ENCODE measurements around the gene HCN3.
A peak's percentile ranks its signal among the peaks of the same experiment; 100 is the strongest.
"Not testable (repeated sequence)": the region's sequence is repeated elsewhere in the genome, so short reads cannot be mapped to it uniquely, and the experiment has no call there.

Gene HCN3

DNA sequence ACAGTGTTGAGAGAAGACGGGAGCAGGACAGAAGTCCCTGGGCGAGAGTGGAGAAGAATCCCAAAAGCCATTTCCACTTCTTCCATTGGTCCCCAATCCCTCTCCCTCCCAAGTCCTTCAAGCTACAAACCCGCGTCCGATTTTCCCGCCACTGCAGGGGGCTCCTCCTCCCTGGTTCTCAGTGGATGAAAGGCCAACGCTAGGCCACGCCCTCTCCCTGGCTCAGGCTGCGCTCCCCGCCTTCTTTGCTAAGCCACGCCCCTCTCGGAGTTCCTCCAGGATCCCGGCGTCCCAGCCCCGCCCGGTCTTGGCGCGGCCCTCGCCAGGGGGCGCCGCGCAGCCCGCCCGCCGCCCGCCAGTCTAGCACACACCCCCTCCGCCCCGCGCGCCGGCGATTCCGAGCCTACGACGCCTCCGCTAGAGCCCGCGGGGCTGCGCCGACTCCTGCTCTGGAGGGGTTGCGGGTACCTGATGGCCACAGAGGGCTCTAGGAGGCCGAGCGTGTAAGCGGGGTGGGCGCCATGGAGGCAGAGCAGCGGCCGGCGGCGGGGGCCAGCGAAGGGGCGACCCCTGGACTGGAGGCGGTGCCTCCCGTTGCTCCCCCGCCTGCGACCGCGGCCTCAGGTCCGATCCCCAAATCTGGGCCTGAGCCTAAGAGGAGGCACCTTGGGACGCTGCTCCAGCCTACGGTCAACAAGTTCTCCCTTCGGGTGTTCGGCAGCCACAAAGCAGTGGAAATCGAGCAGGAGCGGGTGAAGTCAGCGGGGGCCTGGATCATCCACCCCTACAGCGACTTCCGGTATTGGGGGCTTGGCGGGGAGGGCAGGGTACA lies at the start of gene HCN3:
Gene HCN3, plus strand, starts transcription at position 394 of the 832 bp plus-strand sequence. Its CDS starts 128 bp downstream, at position 522.
- peak; percentile 97 for DNase-seq (ENCODE audit: low spot score)

DNA sequence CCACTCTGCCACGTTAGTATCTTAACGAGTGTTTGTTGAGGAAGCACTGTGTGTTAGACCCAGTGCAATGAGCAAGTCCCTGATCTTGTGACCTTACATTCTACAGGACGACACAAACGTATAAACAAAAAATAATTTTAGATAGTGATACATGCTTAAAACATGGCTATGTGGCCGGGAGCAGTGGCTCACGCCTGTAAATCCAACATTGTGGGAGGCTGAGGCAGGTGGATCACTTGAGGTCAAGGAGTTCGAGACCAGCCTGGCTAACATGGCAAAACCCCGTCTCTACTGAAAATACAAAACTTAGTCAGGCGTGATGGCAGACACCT lies 49.2 kb upstream of the HCN3 start:
- DNase-seq (ENCODE audit: low spot score): no peak

DNA sequence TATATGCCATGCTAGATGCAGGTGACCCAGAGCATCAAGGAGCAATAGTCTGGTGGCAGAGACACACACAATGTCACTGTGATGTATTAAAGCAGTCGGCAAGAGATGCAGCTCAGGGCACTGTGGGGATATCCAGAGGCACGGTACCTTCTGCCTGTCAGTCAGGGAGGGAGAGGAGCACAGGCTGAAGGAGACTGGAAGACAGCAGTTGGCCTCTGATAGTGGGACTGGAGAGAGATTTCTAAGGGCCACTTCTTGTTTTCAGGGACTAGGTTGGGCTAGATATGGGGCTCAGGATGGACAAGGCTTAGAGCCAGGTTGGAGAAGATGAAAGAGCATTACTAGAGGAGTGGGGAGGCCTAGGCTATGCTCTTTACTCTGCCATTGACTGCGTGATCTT lies 46.0 kb upstream of the HCN3 start:
- DNase-seq (ENCODE audit: low spot score): not testable (repeated sequence)

GRCh38 chr1:155232001-155232978 lies 45.0 kb upstream of the HCN3 start:
- DNase-seq (ENCODE audit: low spot score): not testable (repeated sequence)

GRCh38 chr1:155233502-155233901 lies 43.8 kb upstream of the HCN3 start:
- DNase-seq (ENCODE audit: low spot score): not testable (repeated sequence)

- not testable (repeated sequence) for DNase-seq (ENCODE audit: low spot score)
Observed at GRCh38 chr1:155235375-155235774, 41.9 kb upstream of the HCN3 start.

DNA sequence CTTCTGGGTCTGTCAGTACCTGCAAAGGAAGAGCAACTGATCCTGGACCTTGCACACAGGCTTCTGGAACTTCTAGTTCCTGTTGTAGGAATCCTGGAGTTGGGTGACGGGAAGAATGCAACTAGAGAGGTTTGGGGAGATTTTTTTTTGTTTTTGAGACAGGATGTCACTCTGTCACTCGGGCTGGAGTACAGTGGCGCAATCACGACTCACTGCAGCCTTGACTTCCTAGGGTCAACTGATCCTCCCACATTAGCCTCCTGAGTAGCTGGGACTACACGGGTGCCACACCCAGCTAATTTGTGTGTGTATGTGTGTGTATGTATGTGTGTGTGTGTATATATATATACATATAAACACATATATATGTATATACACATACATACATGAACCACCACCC lies 40.8 kb upstream of the HCN3 start:
- DNase-seq (ENCODE audit: low spot score): no peak

DNA sequence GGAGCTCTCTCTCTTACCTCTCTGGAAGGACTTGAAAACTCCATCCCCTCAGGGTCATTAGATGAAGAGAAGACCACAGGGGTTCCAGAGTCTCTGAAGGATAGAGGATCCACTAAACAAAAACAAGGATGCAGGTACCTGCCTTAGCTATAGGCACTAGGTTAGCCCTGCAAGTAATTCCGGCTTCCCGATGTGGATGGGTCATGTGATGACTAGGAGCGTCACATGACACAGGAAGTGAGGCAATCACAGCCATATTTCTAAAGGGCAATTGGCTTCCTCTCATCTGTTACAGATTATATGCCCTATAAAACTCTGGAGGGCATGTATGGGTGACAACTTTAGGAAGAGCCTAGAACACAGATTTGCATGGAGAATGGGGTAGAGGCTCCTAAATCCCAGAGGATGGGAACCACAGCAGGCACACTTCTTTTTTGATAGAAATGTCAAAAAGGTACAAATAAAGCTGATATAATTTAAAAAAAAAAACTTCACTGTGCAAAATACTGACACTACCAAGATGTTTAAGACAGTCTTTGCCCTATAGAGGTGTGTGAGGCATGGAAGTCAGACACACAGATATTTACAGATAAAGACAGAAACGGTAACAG lies 36.1 kb upstream of the HCN3 start:
- DNase-seq (ENCODE audit: low spot score): peak; percentile 88

DNA sequence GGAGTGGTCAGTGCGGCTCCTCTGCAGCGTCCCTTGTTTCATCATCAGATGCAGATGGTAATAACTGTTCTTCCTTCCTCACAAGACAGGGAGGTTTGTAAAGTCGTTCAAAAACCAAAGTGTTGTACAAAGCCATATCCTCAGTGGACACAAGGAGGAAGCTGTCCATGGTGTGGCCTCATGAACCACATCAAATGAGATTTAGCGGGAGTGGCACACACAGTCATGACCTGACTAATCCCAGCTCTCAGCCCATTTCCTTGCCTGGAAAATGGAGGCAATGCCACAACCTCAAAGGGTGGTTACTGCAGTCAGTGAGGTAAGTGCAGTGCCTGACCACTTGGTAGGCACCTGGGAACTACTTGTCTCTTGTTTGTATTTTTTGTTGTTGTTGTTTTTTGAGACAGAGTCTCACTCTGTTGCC lies 35.4 kb upstream of the HCN3 start:
- DNase-seq (ENCODE audit: low spot score): no peak

DNA sequence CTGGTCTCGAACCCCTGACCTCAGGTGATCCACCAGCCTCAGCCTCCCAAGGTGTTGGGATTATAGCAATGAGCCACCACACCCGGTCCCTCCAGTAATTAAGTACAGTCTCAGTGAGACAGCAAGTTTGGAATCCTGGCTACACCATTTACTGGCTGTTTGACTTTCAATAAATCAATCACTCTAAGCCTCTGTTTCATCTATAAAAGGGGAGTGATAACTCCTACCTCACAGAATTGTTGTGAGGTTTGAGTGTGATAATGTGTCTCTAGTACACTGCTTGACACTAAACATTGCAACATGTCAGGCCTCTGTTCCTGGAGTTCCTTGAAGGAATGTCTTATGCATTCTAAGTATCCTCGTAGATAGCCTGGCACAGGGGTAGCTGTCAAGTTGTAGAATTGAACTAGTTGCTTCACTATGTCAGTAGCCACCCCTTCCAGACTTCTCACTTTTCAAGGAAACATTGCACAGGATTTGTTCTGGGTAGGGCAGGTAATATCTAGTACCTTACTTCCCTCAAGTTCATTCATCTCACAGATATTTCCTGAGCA lies 34.4 kb upstream of the HCN3 start:
- DNase-seq (ENCODE audit: low spot score): no peak

- peak; percentile 99 for DNase-seq (ENCODE audit: low spot score)
Observed at GRCh38 chr1:155244368-155245162, 32.7 kb upstream of the HCN3 start.

- no peak for DNase-seq (ENCODE audit: low spot score)
Observed at GRCh38 chr1:155245163-155245524, 32.1 kb upstream of the HCN3 start.

- not testable (repeated sequence) for DNase-seq (ENCODE audit: low spot score)
Observed at GRCh38 chr1:155246796-155247195, 30.5 kb upstream of the HCN3 start.

- no peak for DNase-seq (ENCODE audit: low spot score)
Observed at GRCh38 chr1:155247667-155248553, 29.4 kb upstream of the HCN3 start.

DNA sequence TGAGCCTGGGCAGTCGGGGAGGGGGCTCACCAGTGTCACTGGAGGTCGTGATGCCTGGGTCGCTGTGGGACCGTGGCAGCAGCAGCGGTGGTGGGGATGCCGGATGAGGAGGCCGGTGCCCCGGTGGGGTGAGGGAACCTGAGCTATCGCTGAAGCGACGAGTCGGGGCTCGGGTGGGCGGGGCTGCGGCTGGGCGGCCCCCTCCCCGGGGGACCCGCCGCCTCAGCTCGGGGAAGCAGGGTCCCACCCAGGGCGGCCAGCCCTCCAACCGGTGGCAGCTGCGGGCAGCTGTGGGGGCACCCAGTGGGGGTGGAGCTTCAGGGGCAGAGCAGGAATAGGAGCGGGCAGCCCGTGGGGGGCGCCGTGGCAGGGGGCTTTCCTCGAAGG lies 27.0 kb upstream of the HCN3 start:
- no peak for DNase-seq (ENCODE audit: low spot score)

GRCh38 chr1:155250633-155251449 lies 26.4 kb upstream of the HCN3 start:
- peak; percentile 88 for DNase-seq (ENCODE audit: low spot score)

- DNase-seq (ENCODE audit: low spot score): no peak
Observed at GRCh38 chr1:155251566-155251965, 25.7 kb upstream of the HCN3 start.

DNA sequence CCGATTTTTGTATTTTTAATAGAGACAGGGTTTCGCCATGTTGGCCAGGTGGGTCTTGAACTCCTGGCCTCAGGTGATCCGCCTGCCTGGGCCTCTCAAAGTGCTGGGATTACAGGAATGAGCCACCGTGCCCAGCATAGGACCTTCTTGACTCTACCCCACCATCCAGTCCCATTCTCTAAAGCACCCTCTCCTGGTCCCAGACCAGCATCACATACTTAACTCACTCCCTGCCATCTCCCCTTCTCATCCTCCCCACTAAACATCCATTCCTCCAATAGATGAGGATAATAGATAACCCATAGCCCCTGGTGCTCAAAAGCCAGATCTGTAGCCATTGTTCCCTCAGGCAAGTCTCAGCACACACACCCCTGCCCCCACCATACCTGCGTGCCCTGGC lies 24.1 kb upstream of the HCN3 start:
- no peak for DNase-seq (ENCODE audit: low spot score)

GRCh38 chr1:155253797-155254196 lies 23.5 kb upstream of the HCN3 start:
- DNase-seq (ENCODE audit: low spot score): no peak
